ENCODE results near the gene PTK7.

The PTK7 gene

GRCh38 chr6:43183441-43183840, 107.3 kb downstream of the PTK7 start:
- no peak overlapping the region for H3K4me3 ChIP-seq (ENCODE audit: control insufficient read depth, low read depth, low read length)
- DNase-seq (ENCODE audit: low read depth): no peak
- TF ChIP-seq CTCF (IDR thresholded peaks at IDR 0.05; ENCODE audit: control insufficient read depth, insufficient read depth, low read depth, low read length, missing control alignments): no peak

GRCh38 chr6:43184268-43184985, 108.3 kb downstream of the PTK7 start:
- TF ChIP-seq CTCF (IDR thresholded peaks at IDR 0.05; ENCODE audit: control insufficient read depth, insufficient read depth, low read depth, low read length, missing control alignments): no peak
- DNase-seq (ENCODE audit: low read depth): no peak

GRCh38 chr6:43185391-43185985, 109.4 kb downstream of the PTK7 start:
- no peak for TF ChIP-seq CTCF (IDR thresholded peaks at IDR 0.05; ENCODE audit: control insufficient read depth, insufficient read depth, low read depth, low read length, missing control alignments)
- DNase-seq (ENCODE audit: low read depth): no peak
- H3K4me3 ChIP-seq (ENCODE audit: control insufficient read depth, low read depth, low read length): no peak overlapping the region

More at GRCh38 chr6:43184268-43184985, 108.3 kb downstream of the PTK7 start:
- no peak overlapping the region for H3K4me3 ChIP-seq (ENCODE audit: control insufficient read depth, low read depth, low read length)

- no peak for TF ChIP-seq CTCF (IDR thresholded peaks at IDR 0.05; ENCODE audit: control insufficient read depth, insufficient read depth, low read depth, low read length, missing control alignments)
- no peak overlapping the region for H3K4me3 ChIP-seq (ENCODE audit: control insufficient read depth, low read depth, low read length)
- DNase-seq (ENCODE audit: low read depth): no peak
Measured at GRCh38 chr6:43186019-43186418, 109.9 kb downstream of the PTK7 start.

- no peak overlapping the region for H3K4me3 ChIP-seq (ENCODE audit: control insufficient read depth, low read depth, low read length)
- no peak for TF ChIP-seq CTCF (IDR thresholded peaks at IDR 0.05; ENCODE audit: control insufficient read depth, insufficient read depth, low read depth, low read length, missing control alignments)
- no peak for DNase-seq (ENCODE audit: low read depth)
Measured at GRCh38 chr6:43186706-43187105, 110.6 kb downstream of the PTK7 start.

- H3K4me3 ChIP-seq (ENCODE audit: control insufficient read depth, low read depth, low read length): no peak overlapping the region
- no peak for DNase-seq (ENCODE audit: low read depth)
- no peak for TF ChIP-seq CTCF (IDR thresholded peaks at IDR 0.05; ENCODE audit: control insufficient read depth, insufficient read depth, low read depth, low read length, missing control alignments)
Measured at GRCh38 chr6:43187821-43188220, 111.7 kb downstream of the PTK7 start.
